ENCODE results near the gene OTUD4.

OTUD4 gene

DNA sequence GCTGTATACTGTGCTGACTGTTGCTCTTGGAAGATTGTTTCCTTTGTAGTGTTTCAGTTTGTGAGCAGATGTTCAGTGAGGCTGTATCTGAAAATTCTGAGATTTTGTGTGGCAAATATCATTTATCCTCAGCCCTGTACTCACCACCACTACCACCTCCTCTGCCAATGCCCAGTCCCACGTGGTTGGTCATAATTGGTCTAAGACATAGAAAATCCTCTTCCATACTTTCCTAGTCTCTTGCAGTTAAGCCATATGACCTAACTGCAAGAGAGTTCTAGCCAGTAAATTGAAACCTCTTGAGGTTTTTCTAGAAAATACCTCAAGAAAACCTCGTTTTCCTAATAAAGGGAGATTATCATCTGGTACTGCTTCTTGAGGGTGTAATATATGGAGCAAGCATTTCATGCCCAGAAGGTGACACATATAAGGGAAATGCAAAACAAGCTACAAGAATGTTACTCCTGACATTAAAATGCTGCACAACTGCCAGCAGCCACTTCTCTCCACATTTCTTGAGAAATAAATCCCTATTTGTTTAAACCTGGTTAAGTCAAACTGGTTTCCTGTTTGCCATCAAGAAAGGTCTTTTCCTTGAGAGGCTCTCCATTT, 49.5 kb downstream of the OTUD4 start:
- 0 out of 2 replicates have a peak, but pooled peaks cover 5% of the 10 kb centered on the region for H3F3A ChIP-seq (ENCODE audit: insufficient read depth, low read length)
- H3K79me2 ChIP-seq (ENCODE audit: insufficient read depth, low read length), result no peaks in the 10 kb centered on the region
- H3K36me3 ChIP-seq (ENCODE audit: insufficient read depth, low read length), result peaks cover 57% of the 10 kb centered on the region
- no peaks in the 10 kb centered on the region for H4K20me1 ChIP-seq (ENCODE audit: insufficient read depth, low read length)
- H3K9me2 ChIP-seq (ENCODE audit: low read depth, low read length), result no peaks in the 10 kb centered on the region
- no peaks in the 10 kb centered on the region for H3K27me3 ChIP-seq (ENCODE audit: insufficient read depth, low read length)
- H3K4me1 ChIP-seq (ENCODE audit: insufficient read depth, low read length, severe bottlenecking), result peaks cover 20% of the 10 kb centered on the region
- no peak overlapping the region for H3K4me3 ChIP-seq (ENCODE audit: low read depth, low read length, poor library complexity, severe bottlenecking)
- no peak overlapping the region for H2AFZ ChIP-seq (ENCODE audit: low read length)
- H3K27ac ChIP-seq (ENCODE audit: low read depth, low read length, poor library complexity, severe bottlenecking), result peak overlapping the region; percentile 22
- no peak overlapping the region for H3K9ac ChIP-seq (ENCODE audit: low read length)
- no peaks in the 10 kb centered on the region for H3K9me3 ChIP-seq (ENCODE audit: low read length)
- TF ChIP-seq CTCF (IDR thresholded peaks at IDR 0.05; ENCODE audit: low read length) (no peak), EZH2 (IDR thresholded peaks at IDR 0.05; ENCODE audit: borderline replicate concordance, low read length) (no peak)
- no peak overlapping the region for H3K4me2 ChIP-seq (ENCODE audit: low read length)

DNA sequence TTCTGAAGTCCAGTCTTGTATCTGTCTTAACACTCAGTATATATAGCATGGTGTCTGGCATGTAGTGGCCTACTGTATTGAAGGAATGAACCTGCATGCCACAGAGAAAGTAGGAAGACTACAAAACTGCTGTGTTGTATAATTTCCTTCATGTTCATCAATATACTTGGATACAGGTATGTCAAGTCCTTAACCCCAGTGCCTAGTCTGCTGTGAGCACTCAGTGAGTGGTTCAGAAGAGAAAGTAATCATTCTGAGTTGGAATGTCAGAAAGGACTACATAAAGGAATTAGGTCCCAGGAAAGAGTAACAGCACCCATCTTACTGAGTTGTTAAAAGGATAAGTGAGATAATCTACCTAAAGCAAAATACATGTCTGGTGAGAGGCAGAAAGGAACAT, 50.3 kb downstream of the OTUD4 start:
- H3K27ac ChIP-seq (ENCODE audit: low read depth, low read length, poor library complexity, severe bottlenecking), result peak overlapping the region; percentile 22
- no peak for TF ChIP-seq CTCF (IDR thresholded peaks at IDR 0.05; ENCODE audit: low read length)
- TF ChIP-seq EZH2 (IDR thresholded peaks at IDR 0.05; ENCODE audit: borderline replicate concordance, low read length), result no peak
- H3K9me2 ChIP-seq (ENCODE audit: low read depth, low read length), result no peaks in the 10 kb centered on the region
- 0 out of 2 replicates have a peak, but pooled peaks cover 5% of the 10 kb centered on the region for H3F3A ChIP-seq (ENCODE audit: insufficient read depth, low read length)
- H3K4me1 ChIP-seq (ENCODE audit: insufficient read depth, low read length, severe bottlenecking), result peaks cover 20% of the 10 kb centered on the region
- no peak overlapping the region for H3K9ac ChIP-seq (ENCODE audit: low read length)
- H2AFZ ChIP-seq (ENCODE audit: low read length), result no peak overlapping the region
- no peaks in the 10 kb centered on the region for H3K79me2 ChIP-seq (ENCODE audit: insufficient read depth, low read length)
- peaks cover 59% of the 10 kb centered on the region for H3K36me3 ChIP-seq (ENCODE audit: insufficient read depth, low read length)
- no peaks in the 10 kb centered on the region for H3K9me3 ChIP-seq (ENCODE audit: low read length)
- H4K20me1 ChIP-seq (ENCODE audit: insufficient read depth, low read length), result no peaks in the 10 kb centered on the region
- H3K4me3 ChIP-seq (ENCODE audit: low read depth, low read length, poor library complexity, severe bottlenecking), result no peak overlapping the region
- no peaks in the 10 kb centered on the region for H3K27me3 ChIP-seq (ENCODE audit: insufficient read depth, low read length)
- H3K4me2 ChIP-seq (ENCODE audit: low read length), result no peak overlapping the region

DNA sequence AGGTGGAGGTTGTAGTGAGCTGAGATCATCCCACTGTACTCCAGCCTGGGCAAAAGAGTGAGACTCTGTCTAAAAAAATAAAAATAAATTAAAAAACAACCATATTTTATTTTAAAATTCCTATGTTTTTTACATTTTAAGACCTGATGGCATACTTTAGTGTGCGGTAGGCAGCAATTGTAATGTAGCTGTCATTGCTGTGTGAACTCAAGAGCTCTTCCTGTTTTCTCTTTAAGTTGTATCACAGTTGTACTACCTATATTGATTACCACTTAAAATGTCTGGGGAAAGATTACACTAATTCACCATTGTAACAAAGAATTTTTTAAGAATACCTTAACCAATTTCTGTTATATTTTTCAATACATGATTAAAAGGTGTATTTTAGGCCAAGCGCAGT, 55.0 kb downstream of the OTUD4 start:
- Histone ChIP-seq H3K4me1 (ENCODE audit: insufficient read depth, low read length, severe bottlenecking) (no peaks in the 10 kb centered on the region), H3F3A (ENCODE audit: insufficient read depth, low read length) (peaks cover 4% of the 10 kb centered on the region; the same call in 1 of the 2 replicates), H3K79me2 (ENCODE audit: insufficient read depth, low read length) (no peaks in the 10 kb centered on the region), H3K9ac (ENCODE audit: low read length) (no peak overlapping the region), H3K36me3 (ENCODE audit: insufficient read depth, low read length) (peaks cover 97% of the 10 kb centered on the region), H3K27me3 (ENCODE audit: insufficient read depth, low read length) (no peaks in the 10 kb centered on the region), H3K9me2 (ENCODE audit: low read depth, low read length) (no peaks in the 10 kb centered on the region), H2AFZ (ENCODE audit: low read length) (no peak overlapping the region), H4K20me1 (ENCODE audit: insufficient read depth, low read length) (no peaks in the 10 kb centered on the region), H3K4me3 (ENCODE audit: low read depth, low read length, poor library complexity, severe bottlenecking) (no peak overlapping the region), H3K4me2 (ENCODE audit: low read length) (no peak overlapping the region), H3K9me3 (ENCODE audit: low read length) (no peaks in the 10 kb centered on the region), H3K27ac (ENCODE audit: low read depth, low read length, poor library complexity, severe bottlenecking) (no peak overlapping the region)
- TF ChIP-seq EZH2 (IDR thresholded peaks at IDR 0.05; ENCODE audit: borderline replicate concordance, low read length), result no peak
- TF ChIP-seq CTCF (IDR thresholded peaks at IDR 0.05; ENCODE audit: low read length), result no peak
